ENCODE data around the gene WWC2. TPM values are rescaled to one million over a fixed set of nuclear protein-coding genes. Genes with fewer than 3 reads are reported as not detected.

WWC2 gene
- total RNA-seq, 1 experiment from 2014 or later, result 80.3 TPM

DNA sequence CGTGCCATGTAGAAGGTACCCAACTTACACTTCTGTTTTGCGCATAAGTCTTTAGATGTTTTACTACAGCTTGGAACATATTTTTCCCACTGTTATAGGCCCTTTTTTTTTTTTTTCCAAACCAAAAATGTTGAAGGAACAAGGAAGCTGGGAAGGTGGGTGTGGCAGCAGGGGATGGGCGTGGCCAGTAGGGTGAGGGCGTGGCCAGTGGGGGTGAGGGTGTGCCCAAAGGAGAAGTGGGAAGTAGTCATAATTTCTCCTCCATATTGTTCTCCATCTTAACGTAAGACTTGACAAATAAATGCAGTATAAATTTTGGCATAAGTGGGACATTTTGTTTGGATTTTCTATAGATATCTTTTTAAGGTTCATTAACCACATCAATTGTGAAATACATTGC, 190.6 kb downstream of the WWC2 start:
- no peak overlapping the region for H3K27ac ChIP-seq (ENCODE audit: low read length)
- no TSS peak for BruUV-seq (replicated peaks)
- ChIA-PET POLR2A (no interaction called here), CTCF (no interaction called here)
- intact Hi-C loops (cut with micrococcal nuclease; ENCODE audit: unreplicated experiment) (no loop called here), in situ Hi-C loops (cut with HindIII; ENCODE audit: low pct_unique_long_range_greater_than_20kb, low sequenced_read_pairs) (no loop called here)
- no peaks in the 10 kb centered on the region for H3K9me3 ChIP-seq (ENCODE audit: control insufficient read depth, insufficient read depth, low read depth, low read length)
- no peak overlapping the region for H3K4me3 ChIP-seq (ENCODE audit: low read depth in 2 of 2, low read length in 2 of 2)
- H3K36me3 ChIP-seq (ENCODE audit: control insufficient read depth, insufficient read depth, low read length), result no peaks in the 10 kb centered on the region; the same call in 1 of the 2 replicates
- no peak for TF ChIP-seq REST (IDR thresholded peaks at IDR 0.05; ENCODE audit: insufficient read depth in 1 of 2, low read depth in 2 of 2, low read length in 1 of 2)
- no peak for TF ChIP-seq TCF7L2 (IDR thresholded peaks at IDR 0.05; ENCODE audit: low read depth, low read length)
- no peak for TF ChIP-seq CTCF (IDR thresholded peaks at IDR 0.05)
- no peak for TF ChIP-seq SIN3A (IDR thresholded peaks at IDR 0.05; ENCODE audit: borderline replicate concordance, insufficient read depth, low read depth, low read length)
- no peak for TF ChIP-seq POLR2AphosphoS5 (IDR thresholded peaks at IDR 0.05; ENCODE audit: low read depth, low read length)
- no peaks in the 10 kb centered on the region for H3K4me1 ChIP-seq (ENCODE audit: control insufficient read depth, insufficient read depth, low read length)
- no peak for DNase-seq (ENCODE audit: low read depth, low spot score)
- ATAC-seq, result no peak
- no peaks in the 10 kb centered on the region for H3K27me3 ChIP-seq (ENCODE audit: control insufficient read depth, insufficient read depth, low read length)

DNA sequence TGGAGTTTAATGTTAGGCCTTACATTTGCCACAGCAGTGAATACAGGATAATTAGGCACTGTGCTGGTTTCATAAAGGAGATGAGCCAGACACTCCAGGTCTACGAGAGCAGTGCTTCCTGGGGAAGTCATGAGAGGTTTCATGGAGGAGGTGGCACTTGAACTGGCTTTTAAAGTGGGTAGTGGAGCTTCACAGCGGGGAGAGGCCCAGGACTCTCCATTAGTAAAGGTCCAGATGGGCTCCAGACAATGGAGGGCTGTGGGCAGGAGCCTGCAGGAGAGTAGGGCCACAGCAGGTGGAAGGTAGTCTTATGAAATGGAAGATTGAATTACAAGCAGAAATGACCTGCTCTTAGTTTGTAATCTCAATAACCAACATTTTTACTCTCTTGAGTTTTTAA, 192.0 kb downstream of the WWC2 start:
- TF ChIP-seq TCF7L2 (IDR thresholded peaks at IDR 0.05; ENCODE audit: low read depth, low read length) (no peak), CTCF (IDR thresholded peaks at IDR 0.05) (no peak), REST (IDR thresholded peaks at IDR 0.05; ENCODE audit: insufficient read depth in 1 of 2, low read depth in 2 of 2, low read length in 1 of 2) (no peak), SIN3A (IDR thresholded peaks at IDR 0.05; ENCODE audit: borderline replicate concordance, insufficient read depth, low read depth, low read length) (no peak), POLR2AphosphoS5 (IDR thresholded peaks at IDR 0.05; ENCODE audit: low read depth, low read length) (no peak)
- CTCF ChIA-PET, result no interaction called here

More for the DNA sequence above, 192.0 kb downstream of the WWC2 start:
- Histone ChIP-seq H3K36me3 (ENCODE audit: control insufficient read depth, insufficient read depth, low read length) (no peaks in the 10 kb centered on the region; the same call in 1 of the 2 replicates), H3K27ac (ENCODE audit: low read length) (no peak overlapping the region), H3K4me3 (ENCODE audit: low read depth in 2 of 2, low read length in 2 of 2) (no peak overlapping the region), H3K27me3 (ENCODE audit: control insufficient read depth, insufficient read depth, low read length) (no peaks in the 10 kb centered on the region), H3K9me3 (ENCODE audit: control insufficient read depth, insufficient read depth, low read depth, low read length) (no peaks in the 10 kb centered on the region), H3K4me1 (ENCODE audit: control insufficient read depth, insufficient read depth, low read length) (no peaks in the 10 kb centered on the region)
- ATAC-seq (no peak), DNase-seq (ENCODE audit: low read depth, low spot score) (no peak)
- POLR2A ChIA-PET, result interaction anchor here (0.6 to 1.1 kb wide), 2 partner anchors 104 to 174 kb away, joined by 3 to 4 read pairs; no protein-coding TSS in a partner anchor
- BruUV-seq (replicated peaks), result no TSS peak
- in situ Hi-C loops (cut with HindIII; ENCODE audit: low pct_unique_long_range_greater_than_20kb, low sequenced_read_pairs) (no loop called here), intact Hi-C loops (cut with micrococcal nuclease; ENCODE audit: unreplicated experiment) (no loop called here)
